ENCODE data around the gene RAD18. TPM values are rescaled to one million over a fixed set of nuclear protein-coding genes. Genes with fewer than 3 reads are reported as not detected.

RAD18 gene
- total RNA-seq, 1 experiment from 2014 or later, result 25.8 TPM

DNA sequence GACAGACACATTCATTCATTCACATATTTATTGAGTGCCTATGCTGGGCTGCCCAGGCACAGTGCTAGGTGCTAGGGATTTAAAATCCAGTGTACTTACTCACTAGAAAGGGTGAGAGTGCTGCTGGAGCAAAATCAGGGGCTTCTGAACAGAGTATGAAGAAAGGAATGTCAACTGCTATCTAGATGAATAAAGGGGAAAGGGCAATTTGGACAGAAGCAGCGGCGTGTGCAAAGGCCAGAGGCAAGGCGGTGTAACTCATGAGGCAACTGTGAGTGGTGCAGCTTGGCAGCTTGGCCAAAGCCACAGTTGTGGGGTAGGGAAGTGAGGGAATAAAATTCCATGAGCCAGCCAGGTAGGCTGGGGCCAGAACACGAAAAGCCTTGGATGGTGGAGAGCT lies 76.7 kb downstream of the RAD18 start:
- Mint-ChIP-seq H3K27ac (ENCODE audit: unreplicated experiment) (no peak overlapping the region), H3K36me3 (ENCODE audit: insufficient read depth, unreplicated experiment) (no peaks in the 10 kb centered on the region), H3K27me3 (ENCODE audit: unreplicated experiment) (no peaks in the 10 kb centered on the region), H3K4me3 (ENCODE audit: low read depth, unreplicated experiment) (no peak overlapping the region), H3K9me3 (ENCODE audit: low read depth, unreplicated experiment) (no peaks in the 10 kb centered on the region), H3K4me1 (ENCODE audit: low read depth, unreplicated experiment) (no peaks in the 10 kb centered on the region)
- CTCF ChIA-PET, result no interaction called here
- intact Hi-C loops (cut with micrococcal nuclease; ENCODE audit: unreplicated experiment), result no loop called here
- DNase-seq, result no peak
- TF ChIP-seq, protein P1, sequence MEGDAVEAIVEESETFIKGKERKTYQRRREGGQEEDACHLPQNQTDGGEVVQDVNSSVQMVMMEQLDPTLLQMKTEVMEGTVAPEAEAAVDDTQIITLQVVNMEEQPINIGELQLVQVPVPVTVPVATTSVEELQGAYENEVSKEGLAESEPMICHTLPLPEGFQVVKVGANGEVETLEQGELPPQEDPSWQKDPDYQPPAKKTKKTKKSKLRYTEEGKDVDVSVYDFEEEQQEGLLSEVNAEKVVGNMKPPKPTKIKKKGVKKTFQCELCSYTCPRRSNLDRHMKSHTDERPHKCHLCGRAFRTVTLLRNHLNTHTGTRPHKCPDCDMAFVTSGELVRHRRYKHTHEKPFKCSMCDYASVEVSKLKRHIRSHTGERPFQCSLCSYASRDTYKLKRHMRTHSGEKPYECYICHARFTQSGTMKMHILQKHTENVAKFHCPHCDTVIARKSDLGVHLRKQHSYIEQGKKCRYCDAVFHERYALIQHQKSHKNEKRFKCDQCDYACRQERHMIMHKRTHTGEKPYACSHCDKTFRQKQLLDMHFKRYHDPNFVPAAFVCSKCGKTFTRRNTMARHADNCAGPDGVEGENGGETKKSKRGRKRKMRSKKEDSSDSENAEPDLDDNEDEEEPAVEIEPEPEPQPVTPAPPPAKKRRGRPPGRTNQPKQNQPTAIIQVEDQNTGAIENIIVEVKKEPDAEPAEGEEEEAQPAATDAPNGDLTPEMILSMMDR (IDR thresholded peaks at IDR 0.05; ENCODE audit: unreplicated experiment), result no peak
- BruUV-seq (replicated peaks), result no TSS peak

DNA sequence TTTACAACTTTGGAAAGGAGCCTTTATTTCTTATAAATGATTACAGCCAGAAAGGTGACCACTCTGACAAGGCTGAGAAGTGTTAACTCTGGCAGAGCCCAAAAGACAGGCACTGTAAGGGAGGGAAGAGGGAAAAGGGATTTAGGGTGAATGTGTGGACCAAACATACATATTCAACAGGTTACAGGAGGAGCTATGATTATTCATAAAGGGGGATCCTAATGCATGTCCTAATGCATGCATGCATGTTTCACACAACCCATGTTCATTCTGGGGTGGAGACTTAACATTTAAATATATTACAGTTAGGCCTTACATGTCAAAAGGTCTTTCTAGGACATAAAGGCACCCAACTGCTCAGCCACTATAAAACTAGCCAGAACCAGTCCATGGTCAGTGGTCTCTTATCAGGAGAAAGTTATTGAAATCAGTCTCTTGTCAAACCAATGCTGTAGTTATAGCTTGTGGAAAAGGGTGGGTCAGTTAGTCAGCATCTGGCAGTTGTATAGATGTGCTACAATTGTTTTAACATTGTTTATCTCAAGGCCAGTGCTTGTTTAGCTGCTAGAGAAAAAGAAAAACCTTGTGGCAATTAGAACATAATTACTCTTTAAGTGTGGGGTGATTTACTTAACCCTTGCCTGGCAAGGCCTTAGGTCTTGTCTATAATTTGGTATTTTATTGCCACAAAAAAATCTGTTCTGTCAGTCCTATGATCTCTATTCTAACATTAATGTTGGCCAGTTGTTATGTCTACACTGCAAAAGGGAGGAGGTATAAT lies 77.5 kb downstream of the RAD18 start:
- Mint-ChIP-seq H3K27me3 (ENCODE audit: unreplicated experiment) (no peaks in the 10 kb centered on the region), H3K4me3 (ENCODE audit: low read depth, unreplicated experiment) (no peak overlapping the region), H3K9me3 (ENCODE audit: low read depth, unreplicated experiment) (no peaks in the 10 kb centered on the region), H3K4me1 (ENCODE audit: low read depth, unreplicated experiment) (no peaks in the 10 kb centered on the region), H3K27ac (ENCODE audit: unreplicated experiment) (no peak overlapping the region), H3K36me3 (ENCODE audit: insufficient read depth, unreplicated experiment) (no peaks in the 10 kb centered on the region)
- intact Hi-C loops (cut with micrococcal nuclease; ENCODE audit: unreplicated experiment), result no loop called here
- TF ChIP-seq, protein P1 (IDR thresholded peaks at IDR 0.05; ENCODE audit: unreplicated experiment), result no peak
- CTCF ChIA-PET, result no interaction called here
- no peak for DNase-seq
- BruUV-seq (replicated peaks), result no TSS peak

- no peak for DNase-seq
These were observed 78.5 kb downstream of the RAD18 start for GRCh38 chr3:8884630-8885290.

GRCh38 chr3:8882642-8883041 lies 80.6 kb downstream of the RAD18 start:
- no peaks in the 10 kb centered on the region for H3K4me1 Mint-ChIP-seq (ENCODE audit: low read depth, unreplicated experiment)
- no peaks in the 10 kb centered on the region for H3K27me3 Mint-ChIP-seq (ENCODE audit: unreplicated experiment)
- no peaks in the 10 kb centered on the region for H3K36me3 Mint-ChIP-seq (ENCODE audit: insufficient read depth, unreplicated experiment)
- TF ChIP-seq, protein P1 (IDR thresholded peaks at IDR 0.05; ENCODE audit: unreplicated experiment), result no peak
- intact Hi-C loops (cut with micrococcal nuclease; ENCODE audit: unreplicated experiment), result no loop called here
- H3K27ac Mint-ChIP-seq (ENCODE audit: unreplicated experiment), result no peak overlapping the region
- DNase-seq, result no peak
- no TSS peak for BruUV-seq (replicated peaks)
- CTCF ChIA-PET, result no interaction called here
- no peak overlapping the region for H3K4me3 Mint-ChIP-seq (ENCODE audit: low read depth, unreplicated experiment)
- H3K9me3 Mint-ChIP-seq (ENCODE audit: low read depth, unreplicated experiment), result no peaks in the 10 kb centered on the region

More at GRCh38 chr3:8884630-8885290, 78.5 kb downstream of the RAD18 start:
- BruUV-seq (replicated peaks), result no TSS peak
- H3K4me1 Mint-ChIP-seq (ENCODE audit: low read depth, unreplicated experiment), result no peaks in the 10 kb centered on the region
- no peak overlapping the region for H3K27ac Mint-ChIP-seq (ENCODE audit: unreplicated experiment)
- TF ChIP-seq, protein P1 (IDR thresholded peaks at IDR 0.05; ENCODE audit: unreplicated experiment), result no peak
- intact Hi-C loops (cut with micrococcal nuclease; ENCODE audit: unreplicated experiment), result no loop called here
- H3K27me3 Mint-ChIP-seq (ENCODE audit: unreplicated experiment), result no peaks in the 10 kb centered on the region
- no peak overlapping the region for H3K4me3 Mint-ChIP-seq (ENCODE audit: low read depth, unreplicated experiment)
- no peaks in the 10 kb centered on the region for H3K9me3 Mint-ChIP-seq (ENCODE audit: low read depth, unreplicated experiment)
- H3K36me3 Mint-ChIP-seq (ENCODE audit: insufficient read depth, unreplicated experiment), result no peaks in the 10 kb centered on the region
- CTCF ChIA-PET, result no interaction called here
